ENCODE data around the gene MAPK8.

GRCh38 chr10:48361176-48361575 lies 54.7 kb downstream of the MAPK8 start:
- TF ChIP-seq POLR2A (IDR thresholded peaks at IDR 0.05; ENCODE audit: low read depth, low read length) (no peak), POLR2AphosphoS5 (IDR thresholded peaks at IDR 0.05; ENCODE audit: low read depth, low read length) (no peak), TAF1 (IDR thresholded peaks at IDR 0.05; ENCODE audit: borderline replicate concordance, low read depth, low read length) (no peak)
